HL-60/S4 treated with phorbol 12-myristate 13-acetate at 8.2 ng/mL for 4 days and 3 days (cell line): ENCODE data around the gene BGLAP.

Source experiments
- in situ Hi-C: fragments of 300-500 bp; cut with MboI; formaldehyde crosslinking; loops from 2 replicates; pipeline ENCODE4 v1.15.0; 2022; ENCODE audit warnings: low sequenced_read_pairs

The BGLAP gene

GRCh38 chr1:156226116-156226538, 15.9 kb upstream of the BGLAP start:
- in situ Hi-C loops, result loop anchor here (10.0 kb wide), 1 partner anchor 81 kb away; no protein-coding TSS in a partner anchor

GRCh38 chr1:156226782-156227181, 15.2 kb upstream of the BGLAP start:
- in situ Hi-C loops, result loop anchor here (10.0 kb wide), 1 partner anchor 82 kb away; no protein-coding TSS in a partner anchor

GRCh38 chr1:156228501-156228900, 13.5 kb upstream of the BGLAP start:
- in situ Hi-C loops, result loop anchor here (10.0 kb wide), 1 partner anchor 84 kb away; no protein-coding TSS in a partner anchor

GRCh38 chr1:156229809-156230472, 12.0 kb upstream of the BGLAP start:
- in situ Hi-C loops, result loop anchor here (10.0 kb wide), 1 partner anchor 85 kb away; no protein-coding TSS in a partner anchor

- in situ Hi-C loops, result no loop called here
These were observed 11.5 kb upstream of the BGLAP start for GRCh38 chr1:156230473-156230837.

- in situ Hi-C loops, result no loop called here
These were observed 9.6 kb upstream of the BGLAP start for GRCh38 chr1:156232201-156232894.

- in situ Hi-C loops, result no loop called here
These were observed 8.4 kb upstream of the BGLAP start for GRCh38 chr1:156233426-156234127.

GRCh38 chr1:156236164-156236563, 5.8 kb upstream of the BGLAP start:
- in situ Hi-C loops, result no loop called here

GRCh38 chr1:156238248-156238647, 3.7 kb upstream of the BGLAP start:
- in situ Hi-C loops, result no loop called here

GRCh38 chr1:156241311-156241811, 623 bp upstream of the BGLAP start:
- in situ Hi-C loops, result no loop called here

GRCh38 chr1:156242738-156243137, 754 bp downstream of the BGLAP start:
- in situ Hi-C loops, result no loop called here

- in situ Hi-C loops, result no loop called here
These were observed 2.1 kb downstream of the BGLAP start for GRCh38 chr1:156244126-156244525.

GRCh38 chr1:156244712-156245111, 2.7 kb downstream of the BGLAP start:
- in situ Hi-C loops, result no loop called here

GRCh38 chr1:156245451-156246232, 3.7 kb downstream of the BGLAP start:
- in situ Hi-C loops, result no loop called here

GRCh38 chr1:156246241-156246780, 4.3 kb downstream of the BGLAP start:
- in situ Hi-C loops, result no loop called here

- in situ Hi-C loops, result no loop called here
These were observed 4.9 kb downstream of the BGLAP start for GRCh38 chr1:156246781-156247459.

GRCh38 chr1:156247460-156248322, 5.7 kb downstream of the BGLAP start, which contains the start of gene PAQR6:
Gene PAQR6, minus strand, starts transcription at chr1:156248056. Its CDS starts 1,325 bp downstream, at chr1:156246731.
- in situ Hi-C loops, result no loop called here

GRCh38 chr1:156248323-156248683, 6.3 kb downstream of the BGLAP start:
- in situ Hi-C loops, result no loop called here

- in situ Hi-C loops, result no loop called here
These were observed 7.6 kb downstream of the BGLAP start for GRCh38 chr1:156249593-156249992.
